ENCODE measurements around the gene SMC6.

The SMC6 gene

GRCh38 chr2:17615147-17615546, 138.5 kb downstream of the SMC6 start:
- no peak for DNase-seq

- DNase-seq, result no peak
These were observed 139.3 kb downstream of the SMC6 start for GRCh38 chr2:17614174-17614930.

Data from activated CD4-positive, alpha-beta T cell treated with anti-CD3 and anti-CD28 coated beads for 48 hours (primary cell).